Stimulated activated CD4-positive, alpha-beta T cell treated with anti-CD3 and anti-CD28 coated beads, Interleukin-2, amount 100 ng/mL, for 4 hours (primary cell): ENCODE data around the gene ADGRG7.

Source experiments
- DNase-seq: peaks from one replicate; pipeline ENCODE4 v3.0.0-alpha.2; 2020; ENCODE audit warnings: low read depth

ADGRG7 gene

GRCh38 chr3:100698736-100699135 is 89.3 kb downstream of the ADGRG7 start:
- no peak for DNase-seq

- no peak for DNase-seq
Observed at GRCh38 chr3:100700708-100701107, 91.3 kb downstream of the ADGRG7 start.

GRCh38 chr3:100702082-100702979 is 92.9 kb downstream of the ADGRG7 start:
- no peak for DNase-seq

DNA sequence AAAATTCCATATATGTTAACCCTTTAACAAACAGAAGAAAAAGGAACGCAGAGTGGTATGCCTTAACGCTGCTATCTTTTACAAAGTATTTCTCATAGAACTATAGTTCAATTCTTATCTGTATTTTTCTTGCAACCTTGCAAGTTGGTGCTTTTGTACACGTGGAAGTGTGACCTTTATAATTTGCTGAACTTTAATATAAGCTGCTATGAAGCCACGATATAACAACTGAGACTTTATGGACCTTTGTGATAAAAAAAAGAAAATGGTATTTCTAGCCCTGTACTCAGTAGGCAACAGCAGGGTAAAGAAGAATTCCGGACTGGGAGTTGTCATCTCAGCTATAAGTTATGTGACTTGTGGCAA is 93.6 kb downstream of the ADGRG7 start:
- no peak for DNase-seq

- DNase-seq, result no peak
Observed at GRCh38 chr3:100703865-100704264, 94.5 kb downstream of the ADGRG7 start.

- no peak for DNase-seq
Observed at GRCh38 chr3:100706365-100706764, 97.0 kb downstream of the ADGRG7 start.

DNA sequence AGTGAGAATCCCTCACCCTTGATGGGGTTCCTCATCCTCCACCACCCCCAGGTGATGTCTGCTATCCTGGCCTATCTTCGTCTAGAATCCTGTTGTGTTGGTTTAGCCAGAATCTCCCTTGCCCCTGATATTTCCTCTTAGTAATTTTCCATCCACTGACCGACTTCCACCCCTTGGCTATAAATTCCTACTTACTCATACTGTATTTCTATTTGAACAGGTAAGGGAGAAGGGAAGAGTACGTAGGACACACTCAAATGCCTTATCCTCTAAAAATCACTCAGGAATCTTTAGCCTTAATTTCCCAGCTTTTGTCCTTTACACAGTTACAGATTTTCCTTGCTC is 99.2 kb downstream of the ADGRG7 start:
- DNase-seq, result no peak

GRCh38 chr3:100708989-100709841 is 99.8 kb downstream of the ADGRG7 start, which contains the start of gene TFG:
TSS of gene TFG (plus strand) at chr3:100709494. CDS start at chr3:100713686, 4,192 bp downstream.
- peak; percentile 95 for DNase-seq

GRCh38 chr3:100709842-100710260 is 100.5 kb downstream of the ADGRG7 start:
- DNase-seq, result peak; percentile 19

GRCh38 chr3:100710261-100710968 is 101.0 kb downstream of the ADGRG7 start:
- DNase-seq, result peak; percentile 25

DNA sequence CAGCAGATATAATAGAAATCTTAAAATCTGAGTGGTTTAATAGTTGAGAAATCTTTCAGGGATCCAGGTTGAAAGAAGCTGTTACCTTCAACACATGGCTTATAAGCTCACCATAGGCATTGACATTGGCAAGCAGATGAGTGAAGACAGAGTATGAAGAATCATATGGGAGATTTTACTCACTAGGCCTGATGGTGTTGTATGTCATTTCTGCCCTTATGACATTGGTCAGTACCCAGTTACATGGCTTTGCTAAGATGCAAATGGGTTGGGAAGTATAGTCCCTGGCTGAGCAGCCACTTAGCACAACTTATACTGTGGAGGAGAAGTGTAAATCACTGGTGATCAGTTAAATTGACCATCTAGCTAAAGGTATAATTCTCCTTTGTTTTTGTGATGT is 105.8 kb downstream of the ADGRG7 start:
- DNase-seq, result no peak

DNA sequence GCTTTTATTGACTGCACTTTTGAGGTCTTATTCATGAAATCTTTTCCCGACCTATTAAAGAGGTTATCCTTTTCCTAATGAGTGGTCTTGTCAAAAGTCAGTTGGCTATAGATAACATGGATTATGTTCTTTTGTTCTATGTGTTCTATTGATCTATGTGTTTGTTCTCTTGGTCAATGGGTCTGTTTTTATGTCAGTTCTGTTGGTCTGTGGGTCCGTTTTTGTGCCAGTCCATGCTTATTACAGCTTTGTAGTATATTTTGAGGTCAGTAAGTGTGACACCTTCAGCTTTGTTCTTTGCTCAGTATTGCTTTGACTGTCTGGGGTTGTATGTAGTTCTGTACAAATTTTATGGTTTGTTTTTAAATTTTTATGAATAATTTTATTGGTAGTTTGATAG is 107.7 kb downstream of the ADGRG7 start:
- no peak for DNase-seq

GRCh38 chr3:100717637-100718487 is 108.5 kb downstream of the ADGRG7 start:
- DNase-seq, result no peak

- DNase-seq, result no peak
Observed at GRCh38 chr3:100719136-100719535, 109.7 kb downstream of the ADGRG7 start.

DNA sequence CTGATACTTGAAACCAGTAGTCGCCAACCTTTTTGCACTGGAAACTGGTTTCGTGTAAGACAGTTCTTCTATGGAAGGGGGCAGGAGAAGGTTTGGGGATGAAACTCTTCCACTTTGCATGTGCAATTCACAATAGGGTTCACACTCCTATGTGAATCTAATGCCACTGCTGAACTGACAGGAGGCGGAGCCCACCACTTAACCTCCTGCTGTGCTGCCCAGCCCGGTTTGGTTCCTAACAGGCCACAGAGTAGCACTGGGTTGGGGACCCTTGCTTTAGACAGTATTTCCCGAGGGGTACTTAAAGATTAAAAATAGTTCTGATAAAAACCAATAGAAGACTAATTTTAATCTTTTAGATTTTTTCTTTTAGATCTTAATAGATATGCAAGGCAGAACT is 111.0 kb downstream of the ADGRG7 start:
- DNase-seq, result no peak

DNA sequence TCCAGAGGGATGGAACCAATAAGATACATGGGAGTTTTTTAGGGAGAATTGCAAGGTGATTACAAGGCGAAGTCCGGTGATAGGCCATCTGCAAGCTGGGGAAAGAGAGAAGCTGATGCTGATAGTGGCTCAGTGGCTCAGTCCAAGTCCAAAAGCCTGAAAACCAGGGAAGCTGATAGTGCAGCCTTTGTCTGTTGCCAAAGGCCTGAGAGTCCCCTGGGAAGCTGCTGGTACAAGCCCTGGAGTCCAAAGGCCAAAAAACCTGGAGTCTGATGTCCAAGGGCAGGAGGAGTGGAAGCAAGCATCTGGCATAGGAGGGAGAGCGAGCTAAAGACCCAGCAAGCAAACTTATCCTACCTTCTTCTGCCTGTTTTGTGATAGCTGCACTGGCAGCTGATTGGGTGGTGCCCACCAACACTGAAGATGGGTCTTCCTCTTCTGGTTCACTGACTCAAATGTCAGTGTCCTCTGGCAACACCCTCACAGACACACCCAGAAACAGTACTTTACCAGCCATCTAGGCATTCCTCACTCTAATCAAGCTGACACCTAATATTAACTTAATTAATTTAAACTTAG is 116.6 kb downstream of the ADGRG7 start:
- no peak for DNase-seq

DNA sequence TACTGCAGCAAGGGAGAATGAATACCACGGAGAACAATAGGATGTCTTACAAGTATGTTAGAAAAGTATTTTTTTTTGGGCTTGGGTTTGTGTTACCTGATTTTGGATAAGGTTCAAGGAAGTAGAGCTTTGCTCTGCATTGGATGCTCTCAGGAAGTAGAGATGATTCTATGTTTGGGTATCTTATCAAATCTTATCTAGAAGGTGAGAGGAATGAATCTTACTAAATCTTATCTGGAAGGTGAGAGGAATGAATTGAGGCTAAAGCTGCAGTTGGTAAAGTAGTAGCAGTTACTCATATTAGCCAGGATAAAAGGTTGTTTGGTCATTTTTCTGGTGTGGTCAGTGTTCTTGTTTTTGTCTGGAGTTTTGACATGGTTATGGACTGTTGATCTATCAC is 117.3 kb downstream of the ADGRG7 start:
- no peak for DNase-seq

DNA sequence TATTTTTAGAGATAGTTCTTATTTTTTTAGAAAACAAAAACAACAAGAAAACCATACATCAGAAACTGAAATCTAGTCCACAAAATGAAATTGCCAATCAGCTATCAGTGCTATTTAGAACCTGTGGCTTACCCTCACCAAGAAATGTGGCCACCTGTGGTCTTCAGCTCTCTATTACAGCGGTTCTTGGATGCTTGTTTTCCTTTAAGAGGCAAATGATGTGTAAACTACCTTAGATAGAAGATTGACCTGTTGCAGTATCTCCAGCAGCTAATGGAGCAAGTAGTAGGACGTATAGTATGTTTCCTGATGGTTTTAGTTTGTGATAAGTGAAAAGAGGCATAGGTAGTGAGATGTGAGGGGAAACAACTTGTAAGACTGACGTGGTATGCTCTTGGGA is 121.1 kb downstream of the ADGRG7 start:
- DNase-seq, result no peak

GRCh38 chr3:100732435-100732834 is 123.0 kb downstream of the ADGRG7 start:
- DNase-seq, result no peak

- DNase-seq, result no peak
Observed at GRCh38 chr3:100737334-100737733, 127.9 kb downstream of the ADGRG7 start.

GRCh38 chr3:100740207-100740606 is 130.8 kb downstream of the ADGRG7 start:
- DNase-seq, result no peak
